ENCODE data around the gene MYO10. TPM values are rescaled to one million over a fixed set of nuclear protein-coding genes. Genes with fewer than 3 reads are reported as not detected.

Gene MYO10
- total and polyA plus RNA-seq, 2 donors (not counting 3 experiments of a cell fraction or from before 2014, with no cell fraction given), result 36.0 to 148 TPM

DNA sequence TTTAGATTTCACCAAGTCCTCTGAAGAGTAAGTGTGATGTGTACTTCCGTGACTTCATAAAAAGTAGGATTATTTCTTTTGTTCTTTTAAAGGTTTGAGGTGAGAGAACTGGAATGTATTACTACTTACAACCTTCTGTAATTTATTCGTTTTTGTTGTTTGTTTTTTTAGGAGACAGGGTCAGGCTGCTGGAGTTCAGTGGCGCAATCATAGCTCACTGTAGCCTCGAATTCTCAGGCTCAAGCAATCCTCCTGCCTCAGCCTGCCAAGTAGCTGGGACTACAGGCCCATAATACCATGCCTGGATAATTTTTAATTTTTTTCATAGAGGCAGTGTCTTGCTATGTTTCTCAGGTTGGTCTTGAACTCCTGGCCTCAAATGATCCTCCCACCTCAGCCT, 251.0 kb downstream of the MYO10 start:
- H3K4me3 ChIP-seq (replicated peaks in 1 of 3; ENCODE audit: insufficient read depth in 1 of 3, low read depth in 1 of 3, low read length in 3 of 3), result no peak overlapping the region
- peaks cover 46 to 52% of the 10 kb centered on the region in 2 experiments for H3K36me3 ChIP-seq (ENCODE audit: control insufficient read depth in 2 of 2, extremely low read depth in 1 of 2, insufficient read depth in 2 of 2, low read length in 2 of 2)
- H2AFZ ChIP-seq (ENCODE audit: low read depth, low read length), result no peak overlapping the region
- TF ChIP-seq FOS (IDR thresholded peaks at IDR 0.05; ENCODE audit: borderline replicate concordance, insufficient read depth, low read length), result no peak
- TF ChIP-seq, protein P1, sequence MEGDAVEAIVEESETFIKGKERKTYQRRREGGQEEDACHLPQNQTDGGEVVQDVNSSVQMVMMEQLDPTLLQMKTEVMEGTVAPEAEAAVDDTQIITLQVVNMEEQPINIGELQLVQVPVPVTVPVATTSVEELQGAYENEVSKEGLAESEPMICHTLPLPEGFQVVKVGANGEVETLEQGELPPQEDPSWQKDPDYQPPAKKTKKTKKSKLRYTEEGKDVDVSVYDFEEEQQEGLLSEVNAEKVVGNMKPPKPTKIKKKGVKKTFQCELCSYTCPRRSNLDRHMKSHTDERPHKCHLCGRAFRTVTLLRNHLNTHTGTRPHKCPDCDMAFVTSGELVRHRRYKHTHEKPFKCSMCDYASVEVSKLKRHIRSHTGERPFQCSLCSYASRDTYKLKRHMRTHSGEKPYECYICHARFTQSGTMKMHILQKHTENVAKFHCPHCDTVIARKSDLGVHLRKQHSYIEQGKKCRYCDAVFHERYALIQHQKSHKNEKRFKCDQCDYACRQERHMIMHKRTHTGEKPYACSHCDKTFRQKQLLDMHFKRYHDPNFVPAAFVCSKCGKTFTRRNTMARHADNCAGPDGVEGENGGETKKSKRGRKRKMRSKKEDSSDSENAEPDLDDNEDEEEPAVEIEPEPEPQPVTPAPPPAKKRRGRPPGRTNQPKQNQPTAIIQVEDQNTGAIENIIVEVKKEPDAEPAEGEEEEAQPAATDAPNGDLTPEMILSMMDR (IDR thresholded peaks at IDR 0.05; ENCODE audit: extremely low read depth in 1 of 2, insufficient read depth in 1 of 2, low read depth in 1 of 2, low read length in 2 of 2), result no peak
- no peak for TF ChIP-seq GATA2 (IDR thresholded peaks at IDR 0.05; ENCODE audit: insufficient read depth, insufficient read length, low read depth, low read length)
- TF ChIP-seq, protein P2, sequence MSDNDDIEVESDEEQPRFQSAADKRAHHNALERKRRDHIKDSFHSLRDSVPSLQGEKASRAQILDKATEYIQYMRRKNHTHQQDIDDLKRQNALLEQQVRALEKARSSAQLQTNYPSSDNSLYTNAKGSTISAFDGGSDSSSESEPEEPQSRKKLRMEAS (IDR thresholded peaks at IDR 0.05; ENCODE audit: insufficient read depth, insufficient read length), result no peak
- no peak for TF ChIP-seq JUN (IDR thresholded peaks at IDR 0.05; ENCODE audit: borderline replicate concordance, insufficient read depth, insufficient read length, low read depth)
- no peak for TF ChIP-seq MYC (IDR thresholded peaks at IDR 0.05; ENCODE audit: low read depth, low read length)
- no peak for TF ChIP-seq POLR2AphosphoS5 (IDR thresholded peaks at IDR 0.05; ENCODE audit: insufficient read depth, low read depth, low read length)
- TF ChIP-seq POLR2A (IDR thresholded peaks at IDR 0.05; ENCODE audit: low read depth, low read length), result no peak
- TF ChIP-seq EZH2 (IDR thresholded peaks at IDR 0.05; ENCODE audit: borderline replicate concordance, low read depth, low read length, severe bottlenecking), result no peak
- H3K79me2 ChIP-seq (ENCODE audit: control insufficient read depth, insufficient read depth, low read length), result peaks cover 17% of the 10 kb centered on the region
- H3K4me1 ChIP-seq (ENCODE audit: control insufficient read depth, extremely low read depth, insufficient read depth, low read length), result no peaks in the 10 kb centered on the region
- no peak overlapping the region for H3K9ac ChIP-seq (replicated peaks; ENCODE audit: extremely low read depth, insufficient read depth, low read length)
- H3K9me3 ChIP-seq (replicated peaks; ENCODE audit: control insufficient read depth, insufficient read depth, low read length), result no peaks in the 10 kb centered on the region
- H3K27ac ChIP-seq (ENCODE audit: insufficient read depth, low read depth, low read length), result no peak overlapping the region
- ChIA-PET CTCF (interaction anchor here (1.3 kb wide), 1 partner anchor 505 kb away, joined by 4 read pairs; no protein-coding TSS in a partner anchor), POLR2A (no interaction called here)
- no peaks in the 10 kb centered on the region for H3K9me1 ChIP-seq (replicated peaks; ENCODE audit: control insufficient read depth, extremely low read depth, insufficient read depth, low read length)
- FAIRE-seq, result no peak
- H4K20me1 ChIP-seq (replicated peaks; ENCODE audit: control insufficient read depth, extremely low read depth, insufficient read depth, low read length), result peaks cover 1% of the 10 kb centered on the region
- H3K27me3 ChIP-seq (ENCODE audit: control insufficient read depth in 2 of 2, insufficient read depth in 2 of 2, low read length in 2 of 2), result no peaks in the 10 kb centered on the region
- H3K4me2 ChIP-seq (ENCODE audit: insufficient read depth, low read length), result no peak overlapping the region
- dilution Hi-C loops (cut with MboI; ENCODE audit: extremely low pct_ligation_motif_present, low sequenced_read_pairs), result loop anchor here (25.0 kb wide), 1 partner anchor 502 kb away; no protein-coding TSS in a partner anchor
- intact Hi-C loops (cut with micrococcal nuclease), result no loop called here
- DNase-seq (ENCODE audit: low read depth, low spot score), result no peak
- no TSS peak for BruUV-seq (replicated peaks)
